Psoas muscle (tissue), 8 donors: ENCODE results near the gene BMPER. TPM values are rescaled to one million over a fixed set of nuclear protein-coding genes. Genes with fewer than 3 reads are reported as not detected.

Source experiments
- ATAC-seq, 4 donors: fragments of 200-7000 bp; cut with Tn5 transposase; one replicate each; pipeline ENCODE4 v1.9.1; 2020; ENCODE audit warnings: moderate library complexity in 3 of 4, mild to moderate bottlenecking in 2 of 4
- DNase-seq, 2 donors: peaks; one replicate each; pipeline ENCODE4 v3.0.0-alpha.2; 2020
- H3K27ac ChIP-seq: fragments of 200-600 bp; one replicate; pipeline ENCODE4 v1.8.0; 2022
- H3K27me3 ChIP-seq, 3 donors: fragments of 200-600 bp in 1 of 3; one replicate each; pipeline versions ENCODE4 v1.6.1 to v1.8.0; 2013 to 2022; ENCODE audit warnings: low read length in 2 of 3, mild to moderate bottlenecking in 2 of 3, moderate library complexity in 1 of 3; ENCODE audit not compliant: insufficient read depth in 3 of 3
- H3K36me3 ChIP-seq, 2 donors: fragments of 200-600 bp in 1 of 2; one replicate each; pipeline versions ENCODE4 v1.6.1 to v1.8.0; 2013 to 2022; ENCODE audit warnings: low read depth in 1 of 2, mild to moderate bottlenecking in 1 of 2, moderate library complexity in 1 of 2; ENCODE audit not compliant: insufficient read depth in 1 of 2
- H3K4me1 ChIP-seq: fragments of 200-600 bp; one replicate; pipeline ENCODE4 v1.8.0; 2022
- H3K4me3 ChIP-seq: fragments of 200-600 bp; one replicate; pipeline ENCODE4 v1.8.0; 2022; ENCODE audit warnings: mild to moderate bottlenecking
- H3K9me3 ChIP-seq: fragments of 200-600 bp; one replicate; pipeline ENCODE4 v1.8.0; 2022
- CTCF ChIP-seq: fragments of 200-600 bp; IDR thresholded peaks from one replicate; pipeline ENCODE4 v1.8.0; 2022; ENCODE audit warnings: antibody characterized with exemption
- WGBS, 3 donors: extraction: QIAGEN DNeasy Blood & Tissue Kit; methylation state at CpG; one replicate each; pipeline versions ENCODE4 v1.1.6 to v1.1.7; 2013; 5-methylcytosine and 5-hydroxymethylcytosine counted together
- intact Hi-C, 2 donors: fragments of 100-400 bp; cut with DNase I; formaldehyde crosslinking; loops; one replicate each; pipeline versions ENCODE4 v1.11.0 to v1.14.2; 2022
- polyA plus RNA-seq, 3 donors: library from polyadenylated mRNA; stranded (reverse); fragments of 200-250 nt; gene quantifications; one replicate each; pipeline ENCODE4 v1.2.3, GENCODE V29; 2013
- total RNA-seq, 4 donors: library from RNA; stranded (reverse); fragmentation: NEBNext Ultra II Directional in 2 of 4; extraction: Animal tissue kit (Norgen Biotek cat#: 25700) in 2 of 4; gene quantifications; one replicate each; pipeline versions ENCODE4 v1.2.1 to v1.2.4, GENCODE V29; 2021 to 2023
- donor health status: healthy with polysubstance abuse.
- donor health status: DM: no; HTN: no; CAD: no; lungs with moderate emphysema.
- donor health status: Bipolar disorder and iron deficiency.
- donor health status: healthy.
- donor health status: DM: yes; HTN: yes; CAD: no.
- donor health status: DM: no; HTN: no; CAD: no.
- donor health status: DM: no; HTN: no; CAD: no.
- donor health status: DM: yes; HTN: yes; CAD: no.

BMPER gene
- total and polyA plus RNA-seq, 7 donors = 1.0 to 7.6 (median 2.4) TPM

DNA sequence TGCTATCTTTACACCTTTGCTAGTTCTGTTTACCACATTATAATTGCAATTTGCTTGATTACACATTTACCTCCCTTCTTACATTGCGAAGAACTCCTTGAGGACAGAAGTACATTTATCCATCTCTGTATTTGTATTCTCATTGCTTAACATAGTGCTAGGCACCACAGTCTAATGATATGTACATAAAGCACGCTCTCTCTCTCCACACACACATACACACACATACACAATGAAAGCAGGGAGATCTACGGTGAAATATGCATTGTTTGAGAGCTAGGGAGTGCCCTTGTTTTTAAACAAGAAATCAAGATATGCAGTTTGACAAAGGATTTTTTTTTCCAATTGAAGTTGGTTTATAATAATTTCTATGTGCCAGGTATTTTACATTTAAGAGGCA, 148.7 kb downstream of the BMPER start:
- ATAC-seq = no peak
- H3K9me3 ChIP-seq = no peaks in the 10 kb centered on the region
- TF ChIP-seq CTCF = no peak
- no peak overlapping the region for H3K4me3 ChIP-seq
- H3K27me3 ChIP-seq = no peaks in the 10 kb centered on the region
- 95 to 97% (median 95%) methylated on average over 3 of the region's 3 CpGs for WGBS, 3 donors
- no peak overlapping the region for H3K27ac ChIP-seq
- no peaks in the 10 kb centered on the region for H3K4me1 ChIP-seq
- no peak for DNase-seq
- no peaks in the 10 kb centered on the region for H3K36me3 ChIP-seq
- intact Hi-C loops = no loop called here

DNA sequence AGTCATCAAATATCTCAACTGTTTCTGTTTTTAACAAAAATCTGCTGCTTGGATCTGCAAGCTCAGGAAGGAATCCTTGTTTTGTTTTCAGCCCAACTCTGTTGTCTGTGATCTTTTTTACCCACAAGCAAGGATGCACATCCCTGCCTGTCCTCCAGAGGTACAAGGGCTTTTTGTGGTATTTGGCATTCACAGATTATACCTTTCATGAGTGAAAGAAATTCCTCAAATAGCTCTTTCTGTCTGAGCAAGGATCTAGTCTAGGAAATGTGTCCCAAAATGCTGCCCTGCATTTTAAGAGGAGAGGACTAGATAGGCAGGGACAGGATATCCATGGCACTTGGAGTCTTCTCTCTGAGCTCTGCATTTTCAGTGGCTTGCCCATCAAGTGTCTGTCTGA, 151.8 kb downstream of the BMPER start:
- DNase-seq = no peak
- no peak for ATAC-seq
- no peaks in the 10 kb centered on the region for H3K4me1 ChIP-seq
- H3K36me3 ChIP-seq = no peaks in the 10 kb centered on the region
- H3K27me3 ChIP-seq = no peaks in the 10 kb centered on the region
- H3K4me3 ChIP-seq = no peak overlapping the region
- H3K9me3 ChIP-seq = no peaks in the 10 kb centered on the region
- intact Hi-C loops = no loop called here
- TF ChIP-seq CTCF = no peak
- H3K27ac ChIP-seq = no peak overlapping the region

- H3K27me3 ChIP-seq = no peaks in the 10 kb centered on the region
- no peaks in the 10 kb centered on the region for H3K36me3 ChIP-seq
- H3K27ac ChIP-seq = no peak overlapping the region
- DNase-seq (no peak), ATAC-seq (no peak)
- no peaks in the 10 kb centered on the region for H3K4me1 ChIP-seq
- H3K9me3 ChIP-seq = no peaks in the 10 kb centered on the region
- H3K4me3 ChIP-seq = no peak overlapping the region
- intact Hi-C loops = no loop called here
- no peak for TF ChIP-seq CTCF
- WGBS, 3 donors = 72 to 86% (median 73%) methylated on average over 5 of the region's 5 CpGs
These were observed 152.6 kb downstream of the BMPER start for GRCh38 chr7:34057956-34058355.

DNA sequence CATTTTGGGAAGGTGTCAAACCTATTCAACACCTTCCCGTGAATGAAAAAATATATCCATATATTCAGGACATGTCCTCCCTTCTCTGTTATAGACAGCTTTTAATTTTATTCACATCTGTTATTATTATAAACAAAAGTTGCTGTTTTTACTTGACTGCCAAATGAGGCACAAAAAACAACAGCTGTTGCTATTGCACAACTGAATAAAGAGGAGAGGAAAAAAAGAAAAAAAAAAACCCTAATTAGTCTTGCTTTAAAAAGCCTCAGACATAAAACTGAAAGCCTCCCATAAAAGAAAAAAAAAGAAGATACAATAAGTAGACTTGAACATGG, 153.4 kb downstream of the BMPER start:
- ATAC-seq (peak in 1 of 4 donors; percentile 10), DNase-seq (no peak)
- Histone ChIP-seq H3K27ac (no peak overlapping the region), H3K9me3 (no peaks in the 10 kb centered on the region), H3K4me3 (no peak overlapping the region), H3K36me3 (no peaks in the 10 kb centered on the region), H3K27me3 (no peaks in the 10 kb centered on the region), H3K4me1 (no peaks in the 10 kb centered on the region)
- 14 to 38% (median 23%) methylated on average over 1 of the region's 1 CpG for WGBS, 3 donors
- intact Hi-C loops = no loop called here
- TF ChIP-seq CTCF = no peak

DNA sequence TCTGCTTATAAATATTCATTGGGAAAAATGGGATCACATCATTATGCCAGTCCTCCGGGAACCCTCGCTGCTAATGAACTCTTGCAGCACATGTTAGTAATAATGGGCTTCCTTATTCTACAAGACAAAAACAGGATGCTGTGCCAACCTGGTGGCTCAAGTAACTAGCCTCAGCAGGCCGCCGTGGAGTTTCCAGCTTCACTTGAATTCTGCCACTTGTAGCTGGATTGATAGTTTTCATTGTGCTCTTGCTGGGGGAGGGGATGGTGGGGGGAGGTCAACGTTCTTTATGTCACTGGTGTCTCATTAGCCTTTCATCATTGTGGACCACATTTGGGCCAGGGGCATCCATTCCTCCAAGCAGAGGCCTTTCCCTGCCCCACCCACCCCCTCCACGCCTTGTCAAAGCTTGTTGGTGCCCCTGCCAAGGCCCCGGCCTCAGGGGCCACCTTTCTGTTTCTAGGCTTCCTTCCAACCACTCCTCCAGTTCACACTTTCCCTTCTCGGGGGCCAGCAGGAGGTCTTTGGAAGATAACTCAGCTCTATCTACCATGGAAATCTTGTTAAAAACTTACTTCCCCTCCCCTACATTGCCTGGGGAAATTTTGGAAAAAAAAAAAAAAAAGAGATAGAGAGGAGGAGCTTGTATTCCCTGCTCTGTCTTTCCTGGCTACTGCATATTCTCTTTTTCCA, 153.9 kb downstream of the BMPER start:
- Histone ChIP-seq H3K27ac (no peak overlapping the region), H3K4me3 (no peak overlapping the region), H3K36me3 (no peaks in the 10 kb centered on the region), H3K27me3 (no peaks in the 10 kb centered on the region), H3K4me1 (no peaks in the 10 kb centered on the region), H3K9me3 (no peaks in the 10 kb centered on the region)
- intact Hi-C loops = no loop called here
- no peak for TF ChIP-seq CTCF
- DNase-seq (no peak), ATAC-seq (peak in 1 of 4 donors; percentile 41)
- WGBS, 3 donors = 25 to 46% (median 27%) methylated on average over 8 of the region's 8 CpGs
